GM19395 (cell line): ENCODE data around the gene TLE1.
A peak's percentile ranks its signal among the peaks of the same experiment; 100 is the strongest.
"Not testable (repeated sequence)": the region's sequence is repeated elsewhere in the genome, so short reads cannot be mapped to it uniquely, and the experiment has no call there.

ENCODE experiments used
- ATAC-seq: cut with Tn5 transposase; IDR thresholded peaks from one replicate; pipeline ENCODE4 v1.9.1; 2021; ENCODE audit warnings: mild to moderate bottlenecking, moderate library complexity; ENCODE audit not compliant: unreplicated experiment

Gene TLE1

GRCh38 chr9:81622471-81623255, 66.7 kb downstream of the TLE1 start:
- ATAC-seq = no peak

GRCh38 chr9:81621785-81622259, 67.5 kb downstream of the TLE1 start:
- ATAC-seq = no peak

- no peak for ATAC-seq
Observed at GRCh38 chr9:81621118-81621517, 68.2 kb downstream of the TLE1 start.

- peak; percentile 39 for ATAC-seq
Observed at GRCh38 chr9:81620002-81620390, 69.4 kb downstream of the TLE1 start.

GRCh38 chr9:81619353-81620001, 69.9 kb downstream of the TLE1 start:
- ATAC-seq = peak; percentile 72

- ATAC-seq = no peak
Observed at GRCh38 chr9:81618923-81619322, 70.4 kb downstream of the TLE1 start.

- no peak for ATAC-seq
Observed at GRCh38 chr9:81616141-81616540, 73.2 kb downstream of the TLE1 start.

- ATAC-seq = no peak
Observed at GRCh38 chr9:81614335-81614734, 75.0 kb downstream of the TLE1 start.

GRCh38 chr9:81613002-81613812, 76.1 kb downstream of the TLE1 start:
- no peak for ATAC-seq

GRCh38 chr9:81611664-81612063, 77.7 kb downstream of the TLE1 start:
- no peak for ATAC-seq

- no peak for ATAC-seq
Observed at GRCh38 chr9:81610740-81611107, 78.6 kb downstream of the TLE1 start.

- no peak for ATAC-seq
Observed at GRCh38 chr9:81609782-81610739, 79.3 kb downstream of the TLE1 start.

- no peak for ATAC-seq
Observed at GRCh38 chr9:81608289-81608657, 81.1 kb downstream of the TLE1 start.

- ATAC-seq = no peak
Observed at GRCh38 chr9:81607593-81608288, 81.6 kb downstream of the TLE1 start.

GRCh38 chr9:81606261-81606660, 83.1 kb downstream of the TLE1 start:
- ATAC-seq = not testable (repeated sequence)

- ATAC-seq = no peak
Observed at GRCh38 chr9:81605170-81605670, 84.1 kb downstream of the TLE1 start.

- ATAC-seq = no peak
Observed at GRCh38 chr9:81604306-81605169, 84.8 kb downstream of the TLE1 start.

GRCh38 chr9:81602887-81603680, 86.3 kb downstream of the TLE1 start:
- ATAC-seq = no peak
